ENCODE measurements around the gene TBATA. TPM values are rescaled to one million over a fixed set of nuclear protein-coding genes. Genes with fewer than 3 reads are reported as not detected.

TBATA gene
- total RNA-seq, 6 experiments from 2014 or later = not detected

- Histone ChIP-seq H3K4me3 (no peak overlapping the region), H3K36me3 (no peaks in the 10 kb centered on the region), H3K27ac (no peak overlapping the region), H3K9me3 (no peaks in the 10 kb centered on the region), H3K27me3 (no peaks in the 10 kb centered on the region), H3K4me1 (peaks cover 0 to 14% (median 0%) of the 10 kb centered on the region in 4 donors)
- ATAC-seq = peak in 1 of 4 donors; percentile 34
- TF ChIP-seq POLR2A (IDR thresholded peaks at IDR 0.05) (no peak), CTCF (IDR thresholded peaks at IDR 0.05) (peak in 1 of 4 donors; percentile 25)
- no peak for DNase-seq
- intact Hi-C loops (cut with DNase I) = loop anchor here in 1 of 2 donors (5.0 kb wide), 1 partner anchor 214 kb away; no protein-coding TSS in a partner anchor
- 90% methylated on average over 2 of the region's 7 CpGs for WGBS (ENCODE audit: insufficient coverage, low coverage, low lambda C conversion rate, missing lambda C conversion rate)
Observed at GRCh38 chr10:70761031-70761601, 24.1 kb downstream of the TBATA start.

- no peak for DNase-seq
- 80% methylated on average over 1 of the region's 12 CpGs for WGBS (ENCODE audit: insufficient coverage, low coverage, low lambda C conversion rate, missing lambda C conversion rate)
Observed at GRCh38 chr10:70760271-70760787, 24.8 kb downstream of the TBATA start.

GRCh38 chr10:70759781-70760180, 25.4 kb downstream of the TBATA start:
- no peak for TF ChIP-seq CTCF (IDR thresholded peaks at IDR 0.05)
- no peak for TF ChIP-seq POLR2A (IDR thresholded peaks at IDR 0.05)
- Histone ChIP-seq H3K27me3 (no peaks in the 10 kb centered on the region), H3K36me3 (no peaks in the 10 kb centered on the region), H3K4me3 (no peak overlapping the region), H3K9me3 (no peaks in the 10 kb centered on the region), H3K4me1 (peaks cover 0 to 14% (median 0%) of the 10 kb centered on the region in 4 donors), H3K27ac (no peak overlapping the region)
- intact Hi-C loops (cut with DNase I) = loop anchor here (5.0 to 10.0 kb wide), 3 partner anchors 207 to 295 kb away; no protein-coding TSS in a partner anchor
- DNase-seq = no peak
- no peak for ATAC-seq
- 19% methylated on average over 2 of the region's 7 CpGs for WGBS (ENCODE audit: insufficient coverage, low coverage, low lambda C conversion rate, missing lambda C conversion rate)

More at GRCh38 chr10:70760271-70760787, 24.8 kb downstream of the TBATA start:
- H3K9me3 ChIP-seq = no peaks in the 10 kb centered on the region
- no peak overlapping the region for H3K27ac ChIP-seq
- intact Hi-C loops (cut with DNase I) = loop anchor here in 1 of 2 donors (5.0 kb wide), 1 partner anchor 213 kb away; no protein-coding TSS in a partner anchor
- H3K4me3 ChIP-seq = no peak overlapping the region
- peaks cover 0 to 14% (median 0%) of the 10 kb centered on the region in 4 donors for H3K4me1 ChIP-seq
- ATAC-seq = no peak
- no peaks in the 10 kb centered on the region for H3K36me3 ChIP-seq
- TF ChIP-seq CTCF (IDR thresholded peaks at IDR 0.05) (no peak), POLR2A (IDR thresholded peaks at IDR 0.05) (no peak)
- H3K27me3 ChIP-seq = no peaks in the 10 kb centered on the region

GRCh38 chr10:70758757-70759514, 26.2 kb downstream of the TBATA start:
- no peaks in the 10 kb centered on the region for H3K9me3 ChIP-seq
- no peaks in the 10 kb centered on the region for H3K27me3 ChIP-seq
- DNase-seq (peak in 2 of 3 donors; percentile 49 to 66), ATAC-seq (peak; percentile 49 to 76 (median 67))
- H3K36me3 ChIP-seq = no peaks in the 10 kb centered on the region
- TF ChIP-seq CTCF (IDR thresholded peaks at IDR 0.05) (peak; percentile 56 to 82 (median 64)), POLR2A (IDR thresholded peaks at IDR 0.05) (no peak)
- no peak overlapping the region for H3K27ac ChIP-seq
- WGBS (ENCODE audit: insufficient coverage, low coverage, low lambda C conversion rate, missing lambda C conversion rate) = 30% methylated on average over 7 of the region's 7 CpGs
- peaks cover 0 to 14% (median 0%) of the 10 kb centered on the region in 4 donors for H3K4me1 ChIP-seq
- H3K4me3 ChIP-seq = no peak overlapping the region
- intact Hi-C loops (cut with DNase I) = loop anchor here in 1 of 2 donors (5.0 to 10.0 kb wide), 2 partner anchors 207 to 294 kb away; no protein-coding TSS in a partner anchor

Data from right lobe of liver (tissue), 6 donors.